ENCODE results near the gene MSRB2. TPM values are rescaled to one million over a fixed set of nuclear protein-coding genes. Genes with fewer than 3 reads are reported as not detected.
"Not testable (repeated sequence)": the region's sequence is repeated elsewhere in the genome, so short reads cannot be mapped to it uniquely, and the experiment has no call there.

Gene MSRB2
- 45.5 TPM for total RNA-seq

GRCh38 chr10:23095404-23095965 lies at the start of gene MSRB2:
Gene MSRB2, plus strand, starts transcription at chr10:23095579. Its CDS starts 30 bp downstream, at chr10:23095609.
- DNase-seq (ENCODE audit: low spot score) = peak; percentile 94

DNA sequence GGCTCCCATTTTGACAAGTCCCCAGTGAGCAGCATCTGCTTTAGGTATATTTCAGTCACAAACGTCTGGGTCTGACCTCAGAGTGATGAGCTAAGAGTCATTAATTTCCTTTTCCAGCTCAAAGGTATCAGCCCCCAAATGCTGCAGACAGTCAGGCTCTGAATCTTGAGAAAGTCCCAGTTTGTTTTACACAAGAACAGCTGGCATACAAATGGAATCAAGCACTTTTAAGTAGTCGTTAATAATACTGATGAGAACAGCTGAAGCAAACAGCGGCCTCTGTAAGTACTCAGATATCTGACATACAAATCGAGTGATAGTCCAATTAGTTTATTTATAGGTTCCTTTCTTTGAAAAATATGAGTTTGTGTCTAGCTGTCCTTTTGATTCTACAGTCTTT lies 49.4 kb upstream of the MSRB2 start:
- no peak for DNase-seq (ENCODE audit: low spot score)

GRCh38 chr10:23047201-23048050 lies 48.0 kb upstream of the MSRB2 start:
- no peak for DNase-seq (ENCODE audit: low spot score)

DNA sequence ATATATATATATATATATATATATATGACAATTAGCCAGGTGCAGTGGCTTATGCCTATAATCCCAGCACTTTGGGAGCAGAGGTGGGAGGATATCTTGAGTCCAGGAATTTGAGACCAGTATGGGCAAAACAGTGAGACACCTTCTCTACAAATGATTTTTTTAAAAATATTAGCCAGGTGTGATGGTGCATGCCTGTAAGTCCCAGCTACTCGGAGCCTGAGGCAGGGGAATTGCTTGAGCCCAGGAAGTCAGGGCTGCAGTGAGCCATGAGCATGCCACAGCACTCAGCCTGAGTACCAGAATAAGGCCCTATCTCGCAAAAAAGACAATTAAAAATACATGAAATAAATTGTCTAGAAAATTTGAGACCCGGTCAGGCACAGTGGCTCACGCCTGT lies 47.2 kb upstream of the MSRB2 start:
- DNase-seq (ENCODE audit: low spot score) = no peak

DNA sequence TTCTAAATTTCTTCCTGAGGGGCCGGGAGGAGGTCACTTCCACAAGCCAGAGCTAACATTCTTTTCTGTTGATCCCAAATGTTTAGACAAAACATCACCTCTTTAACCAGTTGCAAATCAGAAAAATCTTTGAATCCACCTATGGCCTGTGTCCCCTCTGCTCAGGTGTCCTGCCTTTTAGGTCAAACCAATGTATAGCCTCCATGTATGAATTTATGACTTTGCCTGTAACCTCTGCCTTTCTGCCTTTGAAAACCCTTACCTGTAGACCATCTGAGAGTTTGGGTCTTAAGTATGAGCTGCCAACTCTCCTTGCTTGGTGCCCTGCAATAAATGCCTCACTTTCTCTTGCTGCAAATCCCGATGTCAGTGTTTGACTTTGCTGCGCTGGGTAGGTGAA lies 44.1 kb upstream of the MSRB2 start:
- no peak for DNase-seq (ENCODE audit: low spot score)

DNA sequence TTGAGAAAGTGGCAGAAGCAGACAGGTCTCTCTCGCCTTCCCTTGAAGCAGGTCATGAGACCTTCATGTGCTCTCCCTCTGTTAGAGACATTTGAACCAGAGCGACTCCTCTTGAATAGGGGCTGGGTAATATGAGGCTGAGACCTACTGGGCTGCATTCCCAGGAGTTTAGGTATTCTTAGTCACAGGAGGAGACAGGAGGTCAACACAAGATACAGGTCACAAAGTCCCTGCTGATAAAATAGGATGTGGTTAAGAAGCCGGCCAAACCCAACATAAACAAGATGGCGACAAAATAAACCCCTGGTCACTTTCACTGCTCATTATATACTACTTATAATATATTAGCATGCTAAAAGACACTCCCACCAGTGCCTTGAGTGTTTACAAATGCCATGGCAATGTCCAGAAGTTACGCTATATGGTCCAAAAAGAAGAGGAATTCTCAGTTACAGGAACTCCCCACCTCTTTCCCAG lies 43.5 kb upstream of the MSRB2 start:
- no peak for DNase-seq (ENCODE audit: low spot score)

DNA sequence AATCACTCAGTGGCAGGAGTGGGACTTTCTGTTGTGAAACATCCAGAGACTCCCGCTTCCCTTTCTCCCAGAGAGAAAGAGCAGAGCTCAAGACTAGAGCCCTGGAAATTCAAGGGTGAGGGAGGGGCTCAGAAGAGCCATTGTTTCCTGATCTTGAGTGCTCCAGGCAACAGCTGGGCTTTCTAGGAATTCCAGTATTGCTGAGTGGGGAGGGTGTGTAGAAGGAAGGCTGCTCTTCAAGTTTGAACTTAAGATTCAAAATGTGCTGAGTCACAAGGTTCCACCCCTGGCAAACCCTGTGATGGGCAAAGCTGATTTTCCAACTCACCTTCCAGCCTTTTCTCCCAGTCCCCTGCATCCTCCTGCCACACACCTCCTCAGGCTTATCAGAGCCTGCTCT lies 42.3 kb upstream of the MSRB2 start:
- no peak for DNase-seq (ENCODE audit: low spot score)

DNA sequence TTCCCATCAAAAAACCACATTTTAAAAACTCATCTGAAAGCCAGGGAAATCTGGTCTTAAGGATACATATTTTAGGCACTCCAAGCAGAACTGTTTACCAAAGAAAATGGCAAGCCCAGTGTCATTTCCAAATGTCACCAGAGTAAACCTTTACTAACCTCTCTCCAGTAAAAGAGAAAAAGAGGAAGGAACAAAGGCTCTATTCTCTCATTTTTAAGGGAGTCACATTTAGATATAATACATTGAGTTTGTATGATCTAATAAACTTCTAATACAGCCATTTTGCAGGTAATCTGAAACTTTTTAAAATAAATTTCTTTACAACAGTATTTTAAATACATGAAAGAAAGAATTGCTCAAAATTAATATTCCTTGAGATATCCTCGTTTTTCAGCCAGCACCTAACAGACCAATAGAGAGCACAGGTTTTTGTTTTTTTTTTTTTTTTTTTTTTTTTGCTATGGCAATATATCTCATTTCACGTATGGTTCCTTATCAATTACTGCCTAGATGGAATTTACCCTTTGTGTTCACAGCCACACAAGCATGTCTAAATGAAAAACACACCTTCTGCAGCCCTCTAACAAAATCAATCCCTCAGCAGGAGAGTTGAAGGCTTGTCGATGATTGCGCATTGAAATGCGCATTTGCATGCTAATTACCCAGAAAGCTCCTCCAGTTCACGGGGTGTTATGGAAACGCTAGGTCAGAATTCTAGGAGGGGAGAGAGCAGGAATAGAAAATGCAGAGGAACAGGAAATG lies 39.8 kb upstream of the MSRB2 start:
- no peak for DNase-seq (ENCODE audit: low spot score)

DNA sequence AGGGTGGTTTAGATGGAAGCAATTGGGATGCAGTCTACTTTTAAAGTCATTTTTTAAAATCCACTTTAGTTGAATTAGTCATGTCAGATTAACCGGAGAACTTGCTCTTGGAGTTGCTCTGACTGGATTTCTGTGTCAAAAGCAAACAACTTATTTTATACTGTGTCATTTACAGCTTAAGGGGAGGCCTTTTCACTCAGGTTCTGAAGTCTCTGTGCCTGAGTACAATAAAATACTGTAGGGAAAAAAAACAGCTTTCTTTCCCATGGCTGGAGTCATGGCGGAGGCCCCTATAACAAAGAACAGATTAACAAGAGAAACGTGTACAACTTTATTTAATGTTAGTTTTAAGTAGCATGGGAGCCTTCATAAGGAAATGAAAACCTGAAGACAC lies 39.2 kb upstream of the MSRB2 start:
- no peak for DNase-seq (ENCODE audit: low spot score)

- DNase-seq (ENCODE audit: low spot score) = no peak
Measured at GRCh38 chr10:23058366-23058765, 37.0 kb upstream of the MSRB2 start.

DNA sequence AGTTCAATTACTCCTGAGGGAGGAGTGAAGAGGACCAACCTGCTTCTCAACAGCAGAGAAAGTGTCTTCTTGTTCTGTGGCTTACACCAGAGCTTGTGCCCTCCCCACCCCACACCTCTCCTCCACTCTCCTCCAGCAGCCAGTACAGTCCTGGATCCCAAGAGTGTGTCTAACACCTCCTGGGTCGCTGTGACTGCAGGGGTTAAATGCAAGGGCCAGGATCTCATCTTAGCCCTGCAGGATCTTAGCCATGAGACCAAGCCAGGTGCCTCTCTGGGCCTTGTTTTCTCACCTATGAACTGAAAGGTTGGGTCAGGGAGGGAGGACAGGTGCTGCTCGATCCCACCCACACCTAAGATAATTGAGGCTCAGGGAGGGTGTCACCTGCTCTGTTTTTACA lies 34.5 kb upstream of the MSRB2 start:
- DNase-seq (ENCODE audit: low spot score) = no peak

GRCh38 chr10:23063045-23063972 lies 32.1 kb upstream of the MSRB2 start:
- no peak for DNase-seq (ENCODE audit: low spot score)

DNA sequence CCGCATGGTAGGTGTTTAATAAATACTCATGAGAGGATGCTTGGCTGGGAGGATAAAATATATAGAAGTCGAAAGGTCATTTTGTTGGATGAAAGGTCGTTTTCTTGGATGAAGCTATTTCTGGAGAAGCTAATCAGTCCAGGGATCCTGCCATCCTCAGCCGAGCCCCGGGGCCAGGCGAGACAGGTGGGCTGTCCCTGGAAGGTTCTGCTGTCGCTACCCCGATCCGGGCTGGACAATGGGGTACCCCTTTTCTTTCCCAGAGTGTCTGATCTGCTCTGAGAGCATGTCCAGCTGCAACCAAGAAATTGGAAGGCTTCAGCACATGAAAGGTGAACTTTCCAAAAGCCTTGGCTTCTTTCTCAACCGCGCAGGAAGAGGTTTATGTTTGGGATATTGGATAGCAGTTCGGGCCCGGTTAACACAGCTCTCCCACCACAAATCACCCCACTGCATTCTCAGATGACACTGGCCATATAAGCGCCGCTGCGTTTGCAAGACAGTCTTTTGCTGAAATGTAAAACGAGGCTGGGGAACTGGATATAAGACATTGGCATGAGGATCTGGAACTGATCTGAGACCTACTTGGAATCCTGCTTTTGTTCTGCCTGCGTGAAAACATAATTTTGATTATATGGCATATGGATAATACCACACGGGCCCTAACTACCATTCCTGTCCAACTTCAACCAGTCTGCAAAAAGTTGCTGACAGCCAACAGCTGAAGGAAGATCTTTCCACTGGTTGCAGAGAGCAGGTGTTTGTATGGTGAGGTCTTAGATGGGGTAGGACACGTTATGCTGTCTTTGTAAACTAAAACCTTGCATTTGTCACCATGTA lies 31.2 kb upstream of the MSRB2 start:
- DNase-seq (ENCODE audit: low spot score) = no peak

GRCh38 chr10:23064813-23065114 lies 30.6 kb upstream of the MSRB2 start:
- not testable (repeated sequence) for DNase-seq (ENCODE audit: low spot score)

DNA sequence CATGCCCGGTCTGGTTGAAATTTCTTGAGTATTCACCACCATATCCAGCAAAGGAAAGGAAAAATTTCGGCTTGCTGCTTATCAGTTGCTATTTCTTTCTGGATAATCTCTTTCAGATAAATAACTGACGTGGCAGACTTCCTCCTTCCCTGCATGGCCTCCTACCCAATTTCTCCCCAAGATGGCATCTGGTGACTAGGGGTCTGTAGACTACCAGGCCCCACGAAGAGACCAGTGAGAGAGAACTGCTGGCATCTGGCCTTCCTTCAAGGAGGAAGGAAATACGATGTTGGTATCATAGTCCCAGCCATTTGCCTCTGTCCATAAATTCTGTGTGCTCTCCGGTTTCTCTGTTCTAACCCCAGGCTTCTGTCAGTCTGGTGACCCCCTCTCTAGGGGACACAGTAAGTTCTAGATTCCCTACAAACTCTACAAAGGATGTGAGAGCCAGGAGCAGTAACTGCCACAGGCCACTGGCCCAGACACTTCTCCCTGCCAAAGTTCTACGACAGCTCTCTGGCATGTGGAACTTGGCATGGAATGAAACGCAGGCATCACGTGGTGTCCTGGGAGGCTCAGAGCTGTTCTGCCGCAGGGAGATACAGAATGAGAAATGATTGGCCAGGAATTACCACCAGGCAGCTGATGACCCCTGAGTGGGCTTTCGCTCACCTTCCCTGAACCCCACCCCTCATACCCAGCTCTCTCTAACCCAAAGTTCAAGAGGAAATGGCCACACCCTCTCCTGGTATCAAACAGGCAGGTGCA lies 30.0 kb upstream of the MSRB2 start:
- DNase-seq (ENCODE audit: low spot score) = peak; percentile 88

DNA sequence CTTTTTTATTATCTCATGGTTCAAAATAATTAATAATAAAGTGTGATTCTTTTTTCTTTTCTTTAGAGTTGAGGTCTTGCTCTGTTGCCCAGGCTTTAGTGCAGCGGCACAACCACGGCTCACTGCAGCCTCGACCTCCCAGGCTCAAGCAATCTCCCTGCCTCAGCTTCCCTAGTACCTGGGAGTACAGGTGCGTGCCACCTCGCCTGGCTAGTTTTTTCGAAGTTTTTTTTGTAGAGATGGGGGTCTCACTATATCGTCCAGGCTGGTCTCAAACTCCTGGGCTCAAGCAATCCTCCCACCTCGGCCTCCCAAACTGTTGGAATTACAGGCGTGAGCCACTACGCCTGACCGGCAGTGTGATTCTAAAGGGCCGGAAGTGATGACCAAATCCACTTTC lies 28.0 kb upstream of the MSRB2 start:
- DNase-seq (ENCODE audit: low spot score) = no peak

DNA sequence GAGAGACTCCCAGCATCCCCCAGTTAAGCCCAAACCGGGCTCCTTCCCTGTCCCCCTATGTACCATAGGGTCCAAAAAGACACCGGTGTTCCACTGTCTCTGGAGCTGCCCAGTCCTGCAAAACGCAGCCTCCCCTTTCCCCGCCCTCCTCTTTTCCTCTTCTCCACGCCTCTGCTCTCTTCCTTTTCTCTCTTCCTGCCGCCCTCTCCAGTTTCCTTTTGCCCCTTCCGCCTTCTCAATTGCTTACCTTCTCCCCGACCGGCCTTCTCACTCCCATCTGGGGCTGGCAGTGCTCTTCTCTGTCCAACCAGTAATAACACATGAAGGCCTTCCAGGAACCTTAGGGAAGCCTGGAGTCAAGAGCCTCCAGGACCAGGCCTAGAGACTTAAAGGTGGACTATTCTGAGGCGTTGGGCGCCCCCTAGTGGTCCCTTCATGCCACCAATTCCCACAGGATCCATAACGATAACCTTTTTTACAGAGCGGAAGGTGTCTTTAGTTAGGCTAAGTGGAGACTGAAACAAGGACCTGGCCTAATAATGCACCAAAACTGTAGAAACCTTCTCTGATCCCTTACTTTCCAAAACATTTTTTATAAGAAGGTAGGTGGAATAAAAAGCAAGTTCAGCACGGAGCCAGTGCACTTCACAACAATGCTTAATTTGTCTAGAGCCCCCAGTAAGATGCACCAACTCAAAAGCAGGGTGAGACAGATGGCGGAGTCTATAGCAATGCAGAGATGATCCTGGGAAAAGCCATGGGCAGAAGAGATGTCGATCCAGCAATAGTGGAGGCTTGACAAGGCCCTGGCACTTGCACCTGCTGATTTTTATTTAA lies 27.2 kb upstream of the MSRB2 start:
- DNase-seq (ENCODE audit: low spot score) = peak; percentile 82

GRCh38 chr10:23069019-23069815 lies 26.2 kb upstream of the MSRB2 start:
- DNase-seq (ENCODE audit: low spot score) = no peak

Measured in mucosa of gallbladder (tissue), 1 donor.